HTR-8/SVneo (cell line): ENCODE results near the gene BPIFB6.
A peak's percentile ranks its signal among the peaks of the same experiment; 100 is the strongest.

Experiments
- DNase-seq: peaks from one replicate; pipeline ENCODE4 v3.0.0; 2011; ENCODE audit warnings: low spot score, mixed read lengths; ENCODE audit not compliant: insufficient read length
- FAIRE-seq: peaks from 2 replicates; lab custom pipeline; 2011; peaks lifted over from hg19 to GRCh38; lab: Jason Lieb, UNC

BPIFB6 gene

DNA sequence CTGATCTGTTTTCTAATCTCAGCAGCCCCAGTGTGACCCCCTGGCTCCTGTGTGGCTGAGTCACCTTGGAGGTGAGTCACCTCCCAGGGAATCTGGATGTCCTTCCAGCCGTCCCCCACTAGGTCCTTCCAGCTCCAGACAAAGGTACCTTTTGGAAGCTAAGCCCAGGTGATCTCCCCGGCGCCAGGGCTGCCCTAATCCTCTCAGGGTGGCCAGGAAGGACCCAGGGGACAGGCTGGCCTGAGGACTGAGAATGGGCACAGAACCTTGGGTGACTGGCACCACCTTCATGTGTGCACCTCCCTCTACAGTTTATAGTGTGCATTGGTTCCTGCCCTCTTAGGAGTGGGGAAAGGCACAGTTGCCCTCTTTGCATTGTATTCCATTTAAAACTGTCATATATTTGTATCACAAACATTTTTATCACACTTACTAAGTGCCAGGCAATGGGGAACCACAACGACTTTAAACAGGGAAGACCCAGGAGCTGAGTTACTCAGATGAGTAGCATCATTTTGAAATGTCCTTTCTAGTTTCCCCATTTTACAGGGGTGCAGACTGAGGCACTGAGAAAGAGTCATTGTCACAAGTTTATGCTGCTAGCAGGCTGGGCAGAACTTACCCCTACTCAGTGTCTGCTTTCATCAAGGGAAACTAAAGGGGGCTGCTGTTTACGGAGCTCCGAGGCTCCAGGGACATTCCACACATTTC is 45.4 kb downstream of the BPIFB6 start:
- DNase-seq, result peak; percentile 32
- FAIRE-seq, result no peak

- DNase-seq (no peak), FAIRE-seq (no peak)
Observed at GRCh38 chr20:33079259-33079658, 47.8 kb downstream of the BPIFB6 start, which contains the start of gene BPIFB4. Gene BPIFB4 (plus strand): TSS chr20:33079643. CDS start chr20:33081527, 1,884 bp downstream.

- FAIRE-seq (no peak), DNase-seq (no peak)
Observed at GRCh38 chr20:33081411-33082154, 50.1 kb downstream of the BPIFB6 start.

GRCh38 chr20:33082546-33082945 is 51.1 kb downstream of the BPIFB6 start:
- FAIRE-seq (no peak), DNase-seq (no peak)

- DNase-seq, result no peak
- FAIRE-seq, result no peak
Observed at GRCh38 chr20:33083544-33084340, 52.3 kb downstream of the BPIFB6 start.

GRCh38 chr20:33084722-33085121 is 53.3 kb downstream of the BPIFB6 start:
- FAIRE-seq (no peak), DNase-seq (no peak)

DNA sequence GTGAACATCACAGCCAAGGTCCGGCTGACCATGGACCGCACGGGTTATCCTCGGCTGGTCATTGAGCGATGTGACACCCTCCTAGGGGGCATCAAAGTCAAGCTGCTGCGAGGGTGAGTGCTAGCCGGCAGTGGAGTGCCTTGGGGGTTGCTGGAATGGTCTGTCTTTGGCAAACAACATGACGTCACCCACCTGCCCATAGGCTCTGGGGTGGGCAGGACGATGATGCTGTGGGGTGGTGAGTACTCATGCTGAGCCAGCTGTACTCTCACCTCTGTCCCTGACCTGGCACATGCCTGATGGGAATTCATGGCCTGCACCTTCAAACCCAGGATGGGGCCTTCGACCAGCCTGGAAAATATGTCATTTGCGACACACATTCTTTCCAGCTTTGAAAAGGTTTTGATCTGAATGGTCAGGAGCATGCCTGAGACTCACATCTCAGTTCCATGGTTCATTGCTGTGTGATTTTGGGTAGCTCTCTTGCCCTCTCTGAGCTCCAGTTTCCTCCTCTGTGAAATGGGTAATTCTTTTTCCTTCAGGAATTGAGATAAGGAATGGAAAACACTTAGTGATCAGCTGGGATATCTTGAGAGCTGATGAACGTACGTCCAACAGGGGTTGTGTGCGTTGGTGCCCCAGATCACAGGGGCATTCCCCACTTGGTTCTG is 54.7 kb downstream of the BPIFB6 start:
- peak; percentile 72 for FAIRE-seq
- no peak for DNase-seq

- FAIRE-seq, result no peak
- DNase-seq, result no peak
Observed at GRCh38 chr20:33091147-33091546, 59.7 kb downstream of the BPIFB6 start.

DNA sequence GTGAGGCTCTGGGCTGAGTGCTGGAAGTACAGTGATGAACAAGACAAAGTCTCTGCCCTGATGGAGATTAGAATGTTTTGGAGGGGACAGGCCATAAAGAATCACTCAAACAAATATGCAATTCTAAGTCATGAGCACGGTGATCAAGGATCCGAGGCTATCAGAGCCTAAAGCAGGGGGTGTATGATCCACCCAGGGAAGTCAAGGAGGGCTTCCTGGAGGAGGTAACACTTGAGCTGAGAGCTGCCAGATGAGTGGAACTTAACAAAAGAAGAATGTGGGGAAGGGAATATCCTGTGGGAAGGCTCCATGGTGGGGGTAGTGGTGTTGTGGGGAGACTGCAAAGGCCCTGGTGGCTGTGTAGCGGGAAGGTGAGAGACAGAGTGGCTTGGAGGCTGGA is 60.2 kb downstream of the BPIFB6 start:
- DNase-seq (no peak), FAIRE-seq (no peak)

- FAIRE-seq (no peak), DNase-seq (no peak)
Observed at GRCh38 chr20:33092361-33092760, 60.9 kb downstream of the BPIFB6 start.

DNA sequence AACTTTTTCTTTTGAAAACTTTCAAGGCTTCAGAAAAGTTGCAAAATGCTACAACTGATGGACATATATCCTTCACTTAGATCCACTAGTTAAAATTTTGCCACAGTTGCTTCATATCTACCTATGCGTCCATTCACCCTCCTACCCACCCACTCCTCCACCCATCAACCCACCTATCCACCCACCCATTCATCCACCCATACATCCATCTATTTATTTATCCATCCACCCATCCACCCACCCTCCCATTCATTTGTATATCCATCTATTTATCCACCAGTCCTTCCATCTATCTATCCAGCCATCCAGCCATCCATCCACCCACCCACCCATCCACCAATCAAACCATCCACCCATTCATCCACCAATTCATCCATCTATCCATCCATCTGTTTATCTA is 61.6 kb downstream of the BPIFB6 start:
- no peak for FAIRE-seq
- DNase-seq, result no peak

DNA sequence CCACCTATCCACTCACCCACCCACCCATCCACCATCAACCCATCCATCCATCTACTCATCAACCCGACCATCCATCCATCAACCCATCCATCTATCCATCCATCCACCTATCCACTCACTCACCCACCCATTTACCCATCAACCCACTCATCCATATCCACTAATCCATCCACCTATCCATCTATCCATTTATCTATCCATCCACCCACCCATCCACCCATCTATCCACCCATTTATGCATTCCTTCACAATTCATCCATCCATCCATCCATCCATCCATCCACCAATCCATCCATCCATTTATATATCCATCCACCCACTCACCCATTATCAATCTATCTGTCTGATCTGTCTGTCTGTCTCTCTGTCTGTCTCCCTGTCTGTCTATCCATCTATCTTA is 62.1 kb downstream of the BPIFB6 start:
- FAIRE-seq (peak; percentile 28), DNase-seq (no peak)
